Glomerular endothelial cell (primary cell): ENCODE data around the gene MGAM2. TPM values are rescaled to one million over a fixed set of nuclear protein-coding genes. Genes with fewer than 3 reads are reported as not detected.

Experiments used
- DNase-seq: peaks from one replicate; pipeline ENCODE4 v3.0.0-alpha.2; 2011; ENCODE audit warnings: low read depth, low spot score; ENCODE audit errors: extremely low read depth
- total RNA-seq: library from RNA; depleted of rRNA; stranded (reverse); fragments of >200 nt; gene quantifications from 2 replicates; pipeline ENCODE4 v1.2.3, GENCODE V29; 2015

The MGAM2 gene
- total RNA-seq, 1 donor from 2014 or later, result not detected

GRCh38 chr7:142172932-142173331 lies 61.4 kb downstream of the MGAM2 start:
- DNase-seq, result no peak

- no peak for DNase-seq
Observed at GRCh38 chr7:142174441-142174840, 62.9 kb downstream of the MGAM2 start.

- DNase-seq, result no peak
Observed at GRCh38 chr7:142175594-142175993, 64.1 kb downstream of the MGAM2 start.

GRCh38 chr7:142176901-142177300 lies 65.4 kb downstream of the MGAM2 start:
- no peak for DNase-seq

- DNase-seq, result no peak
Observed at GRCh38 chr7:142177869-142178268, 66.4 kb downstream of the MGAM2 start.

- no peak for DNase-seq
Observed at GRCh38 chr7:142180426-142180825, 68.9 kb downstream of the MGAM2 start.

- no peak for DNase-seq
Observed at GRCh38 chr7:142181211-142181610, 69.7 kb downstream of the MGAM2 start.

GRCh38 chr7:142181966-142182365 lies 70.4 kb downstream of the MGAM2 start:
- no peak for DNase-seq

GRCh38 chr7:142185069-142185468 lies 73.6 kb downstream of the MGAM2 start:
- no peak for DNase-seq

GRCh38 chr7:142185801-142186200 lies 74.3 kb downstream of the MGAM2 start:
- no peak for DNase-seq

GRCh38 chr7:142188154-142188553 lies 76.6 kb downstream of the MGAM2 start:
- DNase-seq, result no peak

GRCh38 chr7:142188846-142189245 lies 77.3 kb downstream of the MGAM2 start:
- DNase-seq, result no peak

- DNase-seq, result no peak
Observed at GRCh38 chr7:142194201-142194600, 82.7 kb downstream of the MGAM2 start.

- DNase-seq, result no peak
Observed at GRCh38 chr7:142196066-142196840, 84.7 kb downstream of the MGAM2 start.

GRCh38 chr7:142200206-142200605 lies 88.7 kb downstream of the MGAM2 start:
- DNase-seq, result no peak

GRCh38 chr7:142228537-142229104 lies 117.1 kb downstream of the MGAM2 start:
- no peak for DNase-seq

GRCh38 chr7:142231716-142232115 lies 120.2 kb downstream of the MGAM2 start:
- DNase-seq, result no peak

- DNase-seq, result no peak
Observed at GRCh38 chr7:142240546-142240945, 129.0 kb downstream of the MGAM2 start.

- DNase-seq, result no peak
Observed at GRCh38 chr7:142243823-142244222, 132.3 kb downstream of the MGAM2 start.

GRCh38 chr7:142248166-142249160 lies 136.9 kb downstream of the MGAM2 start:
- DNase-seq, result no peak

- DNase-seq, result no peak
Observed at GRCh38 chr7:142249918-142250317, 138.4 kb downstream of the MGAM2 start.
